ENCODE results near the gene BTNL9. TPM values are rescaled to one million over a fixed set of nuclear protein-coding genes. Genes with fewer than 3 reads are reported as not detected.
A peak's percentile ranks its signal among the peaks of the same experiment; 100 is the strongest.

BTNL9 gene
- polyA plus RNA-seq, 3 donors, result not detected

DNA sequence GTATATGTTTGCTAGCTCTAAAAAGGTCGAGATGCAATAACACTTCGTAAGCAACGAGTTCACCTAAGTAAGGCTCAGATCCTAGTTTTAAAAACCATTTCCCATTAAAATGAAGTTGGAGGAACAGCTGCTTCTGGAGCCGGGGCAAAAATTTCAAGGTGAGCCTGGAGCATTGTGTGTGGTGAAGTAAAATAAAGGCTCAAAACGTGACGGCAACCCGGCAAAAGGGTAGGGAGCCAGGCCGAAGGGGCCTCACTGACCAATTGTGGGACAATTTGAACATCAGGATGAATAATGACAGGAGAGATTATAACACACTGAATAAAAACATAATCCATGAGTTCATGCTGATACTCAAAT is 20.1 kb downstream of the BTNL9 start:
- no peaks in the 10 kb centered on the region for H3K79me2 ChIP-seq (ENCODE audit: insufficient read depth, low read length)
- WGBS (ENCODE audit: insufficient coverage), result no CpG with 5 or more reads among the region's 8 CpGs
- peaks cover 9 to 30% of the 10 kb centered on the region in 2 donors for H3K9me3 ChIP-seq (replicated peaks in 1 of 2; ENCODE audit: control insufficient read depth in 1 of 2, insufficient read depth in 1 of 2, low read length in 2 of 2)
- Mint-ChIP-seq H3K36me3 (no peaks in the 10 kb centered on the region), H3K4me3 (peak overlapping the region in 1 of 2 donors; percentile 74), H3K9me3 (peaks cover 2 to 32% (median 16%) of the 10 kb centered on the region in 7 donors), H3K27ac (no peak overlapping the region), H3K4me1 (no peaks in the 10 kb centered on the region), H3K27me3 (ENCODE audit: low read depth in 3 of 3) (peaks cover 62 to 79% (median 63%) of the 10 kb centered on the region in 3 donors)
- no peak overlapping the region for H2AFZ ChIP-seq (ENCODE audit: insufficient read depth, low read depth, low read length, poor library complexity, severe bottlenecking)
- no peaks in the 10 kb centered on the region for H3K36me3 ChIP-seq (replicated peaks in 1 of 2; ENCODE audit: control insufficient read depth in 1 of 2, insufficient read depth in 2 of 2, low read length in 2 of 2)
- H3K27ac ChIP-seq (ENCODE audit: low read depth in 1 of 2, low read length in 2 of 2), result no peak overlapping the region
- no peaks in the 10 kb centered on the region for H3K4me1 ChIP-seq (ENCODE audit: control insufficient read depth in 1 of 2, insufficient read depth in 2 of 2, low read length in 2 of 2)
- TF ChIP-seq, protein P1, sequence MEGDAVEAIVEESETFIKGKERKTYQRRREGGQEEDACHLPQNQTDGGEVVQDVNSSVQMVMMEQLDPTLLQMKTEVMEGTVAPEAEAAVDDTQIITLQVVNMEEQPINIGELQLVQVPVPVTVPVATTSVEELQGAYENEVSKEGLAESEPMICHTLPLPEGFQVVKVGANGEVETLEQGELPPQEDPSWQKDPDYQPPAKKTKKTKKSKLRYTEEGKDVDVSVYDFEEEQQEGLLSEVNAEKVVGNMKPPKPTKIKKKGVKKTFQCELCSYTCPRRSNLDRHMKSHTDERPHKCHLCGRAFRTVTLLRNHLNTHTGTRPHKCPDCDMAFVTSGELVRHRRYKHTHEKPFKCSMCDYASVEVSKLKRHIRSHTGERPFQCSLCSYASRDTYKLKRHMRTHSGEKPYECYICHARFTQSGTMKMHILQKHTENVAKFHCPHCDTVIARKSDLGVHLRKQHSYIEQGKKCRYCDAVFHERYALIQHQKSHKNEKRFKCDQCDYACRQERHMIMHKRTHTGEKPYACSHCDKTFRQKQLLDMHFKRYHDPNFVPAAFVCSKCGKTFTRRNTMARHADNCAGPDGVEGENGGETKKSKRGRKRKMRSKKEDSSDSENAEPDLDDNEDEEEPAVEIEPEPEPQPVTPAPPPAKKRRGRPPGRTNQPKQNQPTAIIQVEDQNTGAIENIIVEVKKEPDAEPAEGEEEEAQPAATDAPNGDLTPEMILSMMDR (IDR thresholded peaks at IDR 0.05), result no peak
- intact Hi-C loops (cut with micrococcal nuclease), result no loop called here
- no peaks in the 10 kb centered on the region for H4K20me1 ChIP-seq (ENCODE audit: insufficient read depth, low read length)
- H3K27me3 ChIP-seq (ENCODE audit: control insufficient read depth in 2 of 2, insufficient read depth in 2 of 2, low read length in 2 of 2), result peaks cover 56 to 79% of the 10 kb centered on the region in 2 donors
- no peak overlapping the region for H3K4me2 ChIP-seq (replicated peaks; ENCODE audit: extremely low read depth, low read length, poor library complexity, severe bottlenecking)
- H3K4me3 ChIP-seq (replicated peaks in 1 of 3; ENCODE audit: low read depth in 2 of 3, low read length in 3 of 3), result no peak overlapping the region
- no peak for DNase-seq
- H3K9ac ChIP-seq (ENCODE audit: insufficient read depth, low read length, poor library complexity, severe bottlenecking), result no peak overlapping the region

DNA sequence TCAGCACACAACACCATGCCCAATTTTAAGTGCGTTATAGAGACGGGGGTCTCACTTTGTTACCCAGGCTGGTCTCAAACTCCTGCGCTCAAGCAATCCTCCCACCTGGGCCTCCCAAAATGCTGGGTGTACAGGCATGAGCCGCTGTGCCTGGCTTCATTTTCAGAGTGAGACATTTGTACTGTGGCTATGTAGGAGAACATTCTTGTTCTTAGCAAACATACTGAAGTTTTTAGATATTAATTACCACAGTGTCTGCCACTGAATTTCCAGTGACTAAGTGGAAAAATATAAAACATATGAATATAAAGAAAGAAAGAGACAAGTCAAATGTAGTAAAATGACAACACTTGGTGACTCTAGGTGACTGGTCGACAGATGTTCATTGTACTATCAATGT is 20.9 kb downstream of the BTNL9 start:
- no peaks in the 10 kb centered on the region for H4K20me1 ChIP-seq (ENCODE audit: insufficient read depth, low read length)
- TF ChIP-seq, protein P1 (IDR thresholded peaks at IDR 0.05), result no peak
- H3K9me3 Mint-ChIP-seq, result peaks cover 2 to 28% (median 16%) of the 10 kb centered on the region in 7 donors
- no peak overlapping the region for H3K4me3 ChIP-seq (replicated peaks in 1 of 3; ENCODE audit: low read depth in 2 of 3, low read length in 3 of 3)
- H3K27ac Mint-ChIP-seq, result no peak overlapping the region
- H3K4me3 Mint-ChIP-seq, result peak overlapping the region in 1 of 2 donors; percentile 36
- H3K27me3 ChIP-seq (ENCODE audit: control insufficient read depth in 2 of 2, insufficient read depth in 2 of 2, low read length in 2 of 2), result peaks cover 53 to 75% of the 10 kb centered on the region in 2 donors
- H3K27me3 Mint-ChIP-seq (ENCODE audit: low read depth in 3 of 3), result peaks cover 55 to 74% (median 56%) of the 10 kb centered on the region in 3 donors
- H3K4me2 ChIP-seq (replicated peaks; ENCODE audit: extremely low read depth, low read length, poor library complexity, severe bottlenecking), result no peak overlapping the region
- no peaks in the 10 kb centered on the region for H3K4me1 Mint-ChIP-seq
- no CpG with 5 or more reads among the region's 5 CpGs for WGBS (ENCODE audit: insufficient coverage)
- H2AFZ ChIP-seq (ENCODE audit: insufficient read depth, low read depth, low read length, poor library complexity, severe bottlenecking), result no peak overlapping the region
- intact Hi-C loops (cut with micrococcal nuclease), result no loop called here
- peaks cover 11 to 30% of the 10 kb centered on the region in 2 donors for H3K9me3 ChIP-seq (replicated peaks in 1 of 2; ENCODE audit: control insufficient read depth in 1 of 2, insufficient read depth in 1 of 2, low read length in 2 of 2)
- H3K79me2 ChIP-seq (ENCODE audit: insufficient read depth, low read length), result no peaks in the 10 kb centered on the region
- no peak for DNase-seq
- H3K36me3 Mint-ChIP-seq, result no peaks in the 10 kb centered on the region
- H3K27ac ChIP-seq (ENCODE audit: low read depth in 1 of 2, low read length in 2 of 2), result no peak overlapping the region
- no peak overlapping the region for H3K9ac ChIP-seq (ENCODE audit: insufficient read depth, low read length, poor library complexity, severe bottlenecking)
- H3K4me1 ChIP-seq (ENCODE audit: control insufficient read depth in 1 of 2, insufficient read depth in 2 of 2, low read length in 2 of 2), result no peaks in the 10 kb centered on the region
- no peaks in the 10 kb centered on the region for H3K36me3 ChIP-seq (replicated peaks in 1 of 2; ENCODE audit: control insufficient read depth in 1 of 2, insufficient read depth in 2 of 2, low read length in 2 of 2)

Data from CD14-positive monocyte (primary cell).